OCI-LY1 (cell line): ENCODE data around the gene EIPR1.

Experiments
- CTCF ChIP-seq: fragments of 200-600 bp; sonication (generic), shearing (Covaris generic); IDR thresholded peaks from 2 replicates; pipeline ENCODE4 v1.5.1; 2017; ENCODE audit warnings: mild to moderate bottlenecking, antibody characterized with exemption, low read length, moderate library complexity, mixed read lengths
- EZH2 ChIP-seq: fragments of 200-600 bp; sonication (generic), shearing (Covaris generic); IDR thresholded peaks from 2 replicates; pipeline ENCODE4 v1.8.0; 2017; ENCODE audit warnings: borderline replicate concordance, mixed run types, mild to moderate bottlenecking, antibody characterized with exemption, low read length, moderate library complexity, mixed read lengths

GRCh38 chr2:3147651-3148530 lies 229.7 kb downstream of the EIPR1 start:
- TF ChIP-seq CTCF (no peak), EZH2 (no peak)
